ENCODE data around the gene NAPB.

NAPB gene

GRCh38 chr20:23412026-23412425 is 9.3 kb downstream of the NAPB start:
- Histone ChIP-seq H4K20me1 (ENCODE audit: insufficient read depth, low read length) (peaks cover 15% of the 10 kb centered on the region), H3K4me2 (ENCODE audit: low read depth, low read length) (no peak overlapping the region), H3K27me3 (replicated peaks; ENCODE audit: insufficient read depth, low read length) (no peaks in the 10 kb centered on the region), H3K9ac (ENCODE audit: low read length) (no peak overlapping the region), H3K9me3 (replicated peaks; ENCODE audit: insufficient read depth, low read length) (no peaks in the 10 kb centered on the region), H3K79me2 (ENCODE audit: low read length) (peaks cover 96% of the 10 kb centered on the region), H3K36me3 (replicated peaks; ENCODE audit: insufficient read depth, low read length) (no peaks in the 10 kb centered on the region), H3K4me1 (ENCODE audit: low read length) (no peaks in the 10 kb centered on the region), H3K4me3 (ENCODE audit: low read length) (no peak overlapping the region), H3F3A (ENCODE audit: insufficient read depth, low read length) (no peaks in the 10 kb centered on the region), H2AFZ (ENCODE audit: low read length) (no peak overlapping the region), H3K9me2 (replicated peaks; ENCODE audit: insufficient read depth, low read length) (no peaks in the 10 kb centered on the region), H3K27ac (ENCODE audit: low read length) (no peak overlapping the region)
- DNase-seq: no peak
- no peak for TF ChIP-seq CTCF (IDR thresholded peaks at IDR 0.05; ENCODE audit: low read length)
- no peak for TF ChIP-seq EZH2 (optimal IDR thresholded peaks at IDR 0.05; ENCODE audit: low read depth, low read length)
- no peak for TF ChIP-seq EZH2phosphoT487 (IDR thresholded peaks at IDR 0.05; ENCODE audit: low read length)

DNA sequence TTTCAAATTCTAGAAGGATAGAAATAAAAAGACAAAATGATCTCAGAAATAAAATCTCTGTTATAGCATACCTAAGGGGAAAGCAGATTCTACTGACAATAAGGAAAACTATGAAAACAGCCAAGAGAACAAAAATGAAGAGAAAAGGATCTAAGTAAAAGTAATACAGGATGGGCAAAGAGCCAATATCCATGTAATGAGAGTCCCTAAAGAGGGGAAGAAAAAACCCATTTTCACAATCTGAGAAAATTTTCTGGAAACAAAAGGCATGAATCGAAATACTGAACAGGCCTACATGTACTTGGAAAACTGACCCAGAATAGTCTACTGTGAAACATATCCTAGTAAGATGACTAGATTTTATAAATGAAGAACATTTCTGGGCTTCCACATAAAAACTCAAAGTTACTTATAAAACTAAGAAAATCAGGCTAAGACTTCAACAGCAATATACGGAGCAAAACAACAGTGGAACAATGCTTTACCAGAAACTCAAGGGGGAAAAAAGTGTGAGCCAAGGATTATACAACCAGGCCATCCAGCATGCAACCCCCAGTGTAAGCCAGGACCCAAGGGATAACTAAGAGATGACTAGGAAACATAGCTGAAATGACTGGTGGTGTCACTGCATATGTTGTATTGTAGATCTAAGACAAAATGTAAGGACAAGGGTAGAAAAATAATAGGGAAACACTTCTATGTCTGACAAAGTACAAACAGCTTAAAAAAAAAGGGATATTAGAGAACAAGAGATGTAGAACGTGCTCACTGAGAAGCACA is 10.2 kb downstream of the NAPB start:
- Histone ChIP-seq H4K20me1 (ENCODE audit: insufficient read depth, low read length) (peaks cover 12% of the 10 kb centered on the region), H3K9ac (ENCODE audit: low read length) (no peak overlapping the region), H3K79me2 (ENCODE audit: low read length) (peaks cover 97% of the 10 kb centered on the region), H3K4me3 (ENCODE audit: low read length) (no peak overlapping the region), H3K27me3 (replicated peaks; ENCODE audit: insufficient read depth, low read length) (no peaks in the 10 kb centered on the region), H3K9me3 (replicated peaks; ENCODE audit: insufficient read depth, low read length) (no peaks in the 10 kb centered on the region), H2AFZ (ENCODE audit: low read length) (no peak overlapping the region), H3K4me2 (ENCODE audit: low read depth, low read length) (no peak overlapping the region), H3F3A (ENCODE audit: insufficient read depth, low read length) (no peaks in the 10 kb centered on the region), H3K4me1 (ENCODE audit: low read length) (no peaks in the 10 kb centered on the region), H3K36me3 (replicated peaks; ENCODE audit: insufficient read depth, low read length) (no peaks in the 10 kb centered on the region), H3K27ac (ENCODE audit: low read length) (no peak overlapping the region), H3K9me2 (replicated peaks; ENCODE audit: insufficient read depth, low read length) (no peaks in the 10 kb centered on the region)
- DNase-seq: no peak
- no peak for TF ChIP-seq EZH2 (optimal IDR thresholded peaks at IDR 0.05; ENCODE audit: low read depth, low read length)
- TF ChIP-seq EZH2phosphoT487 (IDR thresholded peaks at IDR 0.05; ENCODE audit: low read length): no peak
- no peak for TF ChIP-seq CTCF (IDR thresholded peaks at IDR 0.05; ENCODE audit: low read length)

DNA sequence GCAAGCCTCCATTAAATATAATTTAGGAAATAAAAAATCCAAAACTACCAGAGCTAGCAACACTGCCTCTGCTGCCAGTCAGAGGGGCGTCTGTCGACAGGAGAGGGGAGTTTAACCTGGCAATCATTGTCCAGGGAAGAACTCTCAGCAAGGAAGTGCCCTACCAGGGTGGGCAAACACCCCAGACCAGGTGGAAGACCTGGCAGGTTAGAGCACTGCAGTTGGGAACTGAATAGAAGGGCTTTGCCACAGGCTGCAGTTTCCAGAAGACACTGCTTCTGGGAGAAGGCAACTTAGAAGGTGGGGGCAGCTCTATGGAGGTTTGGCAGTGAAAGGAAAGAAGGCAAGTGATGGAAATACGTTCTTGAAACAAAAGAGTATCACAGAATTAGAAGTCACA is 11.5 kb downstream of the NAPB start:
- no peaks in the 10 kb centered on the region for H3K36me3 ChIP-seq (replicated peaks; ENCODE audit: insufficient read depth, low read length)
- H3K27me3 ChIP-seq (replicated peaks; ENCODE audit: insufficient read depth, low read length): no peaks in the 10 kb centered on the region
- no peaks in the 10 kb centered on the region for H3K9me2 ChIP-seq (replicated peaks; ENCODE audit: insufficient read depth, low read length)
- no peak overlapping the region for H3K27ac ChIP-seq (ENCODE audit: low read length)
- H3K9me3 ChIP-seq (replicated peaks; ENCODE audit: insufficient read depth, low read length): no peaks in the 10 kb centered on the region
- H3K9ac ChIP-seq (ENCODE audit: low read length): no peak overlapping the region
- no peak for DNase-seq
- H3F3A ChIP-seq (ENCODE audit: insufficient read depth, low read length): no peaks in the 10 kb centered on the region
- H3K4me2 ChIP-seq (ENCODE audit: low read depth, low read length): no peak overlapping the region
- peaks cover 12% of the 10 kb centered on the region for H4K20me1 ChIP-seq (ENCODE audit: insufficient read depth, low read length)
- H3K4me3 ChIP-seq (ENCODE audit: low read length): no peak overlapping the region
- H3K4me1 ChIP-seq (ENCODE audit: low read length): no peaks in the 10 kb centered on the region
- H3K79me2 ChIP-seq (ENCODE audit: low read length): peaks cover 98% of the 10 kb centered on the region
- TF ChIP-seq EZH2phosphoT487 (IDR thresholded peaks at IDR 0.05; ENCODE audit: low read length) (no peak), CTCF (IDR thresholded peaks at IDR 0.05; ENCODE audit: low read length) (no peak), EZH2 (optimal IDR thresholded peaks at IDR 0.05; ENCODE audit: low read depth, low read length) (no peak)
- H2AFZ ChIP-seq (ENCODE audit: low read length): no peak overlapping the region

All from MM.1S (cell line).